Fibroblast of skin of back (primary cell): Measurements from ENCODE around the gene MLC1.

ENCODE experiments used
- DNase-seq: peaks from one replicate; pipeline ENCODE4 v3.0.0-alpha.2; 2013

Gene MLC1

DNA sequence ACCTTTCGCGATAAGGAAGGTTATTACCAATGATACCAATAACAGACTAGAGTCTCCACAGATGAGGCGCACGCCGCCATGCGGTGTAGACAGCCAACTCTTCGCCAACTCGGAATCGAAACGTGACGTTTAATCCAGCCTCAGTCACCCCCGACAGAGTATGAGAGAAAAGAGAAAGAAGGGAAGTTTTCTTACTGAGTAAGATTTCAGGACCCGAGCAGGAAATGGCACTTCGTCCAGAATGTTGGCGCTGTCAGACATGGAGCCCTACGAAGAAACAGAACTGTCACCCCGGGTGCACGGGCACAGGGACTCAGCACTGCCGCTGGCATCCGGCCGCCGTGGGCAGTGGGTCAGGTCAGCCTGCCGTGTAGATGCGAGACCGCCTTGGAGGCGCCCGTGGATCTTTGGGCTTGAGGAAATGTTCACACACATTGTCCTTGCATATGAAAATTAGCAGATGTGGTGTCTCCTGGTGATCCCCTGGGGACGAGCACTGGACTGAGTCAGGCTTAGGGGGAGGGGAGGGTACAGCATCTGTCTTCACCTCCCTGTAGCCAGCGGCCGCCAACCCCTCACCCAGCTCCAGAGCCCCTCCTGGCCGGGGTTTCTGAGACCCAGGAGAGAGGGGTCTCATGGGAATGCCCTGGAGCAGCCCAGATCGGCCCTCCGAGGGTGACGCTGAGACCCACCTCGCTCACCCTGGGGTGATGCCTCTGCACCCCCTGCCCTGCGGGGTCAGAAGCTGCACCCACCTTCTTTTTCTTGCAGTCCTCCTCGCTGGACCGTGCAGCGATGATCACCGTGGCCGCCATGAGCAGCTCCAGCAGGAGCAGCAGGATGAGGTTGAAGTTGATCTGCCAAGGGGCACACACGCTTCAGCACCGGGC, 8.3 kb downstream of the MLC1 start:
- no peak for DNase-seq

DNA sequence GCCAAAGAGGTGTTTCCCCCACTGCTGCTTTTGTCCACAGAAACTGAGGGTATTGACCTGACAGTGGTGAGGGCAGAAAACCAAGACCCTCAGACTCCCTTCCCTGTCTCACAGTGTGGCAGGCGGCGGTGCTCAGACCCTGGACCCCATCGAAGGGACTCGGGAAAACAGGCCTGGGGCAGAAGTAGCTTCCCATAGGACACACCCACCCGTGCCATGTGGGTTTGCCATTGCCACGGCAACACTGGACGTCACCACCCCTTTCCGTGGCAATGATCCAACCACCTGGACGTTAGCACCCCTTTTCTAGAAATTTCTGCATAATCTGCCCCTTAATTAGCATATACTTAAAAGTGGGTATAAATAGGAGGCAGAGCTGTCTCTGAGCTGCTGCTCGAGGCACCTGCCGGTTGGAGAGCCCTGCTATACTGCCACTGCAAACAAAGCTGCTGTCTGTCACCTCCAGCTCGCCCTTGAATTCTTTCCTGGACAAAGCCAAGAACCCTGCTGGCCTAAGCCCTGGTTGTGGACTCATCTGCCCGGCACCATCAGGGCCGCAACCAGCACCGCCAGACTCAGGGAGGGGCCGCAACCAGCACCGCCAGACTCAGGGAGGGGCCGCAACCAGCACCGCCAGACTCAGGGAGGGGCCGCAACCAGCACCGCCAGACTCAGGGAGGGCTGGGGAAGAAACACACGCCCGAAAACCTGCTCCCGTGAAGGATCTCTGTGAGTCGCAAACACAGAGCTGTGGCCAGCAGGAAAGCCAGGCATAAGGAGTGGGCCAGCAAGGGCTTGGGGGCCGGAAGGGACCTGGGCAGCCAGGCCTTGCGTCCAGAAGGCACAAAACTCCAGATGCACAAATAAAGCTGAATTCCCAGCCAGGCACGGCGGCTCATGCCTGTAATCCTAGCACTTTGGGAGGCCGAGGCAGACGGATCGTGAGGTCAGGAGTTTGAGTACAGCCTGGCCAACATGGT, 10.4 kb downstream of the MLC1 start:
- DNase-seq: no peak

DNA sequence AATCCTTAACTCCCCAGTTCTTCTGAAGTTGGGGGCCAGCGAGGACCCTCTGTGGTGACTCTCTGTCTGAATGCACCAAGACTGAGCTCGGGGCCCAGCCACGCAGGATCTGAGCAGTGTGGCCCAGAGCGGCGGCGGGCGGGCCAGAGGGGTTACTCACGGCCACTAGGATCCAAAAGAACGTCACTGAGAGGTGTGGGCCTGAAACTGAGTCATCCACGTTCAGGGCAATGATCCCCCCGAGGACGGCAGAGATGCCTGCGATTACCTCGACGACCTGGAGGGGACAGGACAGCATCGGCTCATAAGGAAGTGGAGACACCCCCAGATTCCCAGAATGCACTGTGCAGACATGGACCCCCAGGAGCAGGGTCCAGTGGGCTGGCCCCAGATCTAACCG, 11.2 kb downstream of the MLC1 start:
- no peak for DNase-seq

DNA sequence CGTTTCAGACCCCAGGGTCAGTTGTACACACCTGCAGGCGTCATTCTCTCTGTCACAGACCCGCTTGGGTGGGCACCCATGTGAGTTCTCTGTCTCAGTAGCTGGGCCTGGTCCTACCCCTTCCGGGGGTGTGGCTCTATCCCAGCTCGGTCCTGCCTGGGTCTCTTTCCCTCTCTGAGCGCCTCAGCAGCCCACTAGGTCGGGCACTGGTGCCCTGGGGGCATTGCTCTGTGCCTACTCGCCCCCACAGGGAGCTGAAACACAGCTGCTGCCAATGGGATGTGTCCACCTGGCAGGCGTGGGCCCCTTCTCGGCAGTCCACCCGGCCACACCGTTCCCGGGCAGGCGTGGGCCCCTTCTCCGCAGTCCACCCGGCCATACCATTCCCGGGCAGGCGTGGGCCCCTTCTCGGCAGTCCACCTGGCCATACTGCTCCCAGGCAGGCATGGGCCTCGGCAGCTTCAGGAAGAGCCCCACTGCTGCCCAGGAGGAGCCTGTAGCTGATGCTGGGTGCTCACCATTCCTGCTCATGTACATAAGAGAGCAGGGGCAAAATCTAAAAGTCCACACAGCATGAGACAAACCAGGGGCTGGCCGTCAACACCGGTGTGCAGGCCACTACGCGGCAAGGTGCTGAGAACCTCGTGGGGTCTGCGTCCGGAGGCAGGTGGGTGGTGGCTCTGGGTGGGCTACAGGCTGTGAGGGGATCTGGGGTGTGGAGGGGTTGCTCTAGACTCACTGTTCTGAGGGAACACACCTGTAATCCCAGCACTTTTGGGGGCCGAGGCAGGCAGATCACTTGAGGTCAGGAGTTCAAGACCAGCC, 12.3 kb downstream of the MLC1 start:
- no peak for DNase-seq

DNA sequence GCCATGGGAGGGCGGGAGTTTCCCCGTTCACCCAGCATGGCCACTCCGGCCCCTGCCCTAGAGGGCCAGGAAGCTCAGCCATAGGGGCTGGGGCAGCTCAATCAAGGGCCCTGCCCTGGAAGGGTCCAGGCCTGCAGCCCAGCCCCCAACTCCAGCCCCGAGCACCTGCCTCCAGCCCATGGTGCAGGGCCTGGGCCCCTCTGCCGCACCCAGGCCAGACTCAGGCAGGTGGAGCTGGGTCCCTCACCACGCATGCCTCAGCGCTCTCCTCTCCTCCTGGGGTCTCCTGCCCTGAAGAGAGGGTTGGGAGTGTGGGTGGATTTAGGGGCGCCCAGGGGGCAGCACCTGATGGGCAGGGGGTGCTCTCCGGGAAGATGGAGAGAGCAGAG, 13.1 kb downstream of the MLC1 start:
- no peak for DNase-seq

DNA sequence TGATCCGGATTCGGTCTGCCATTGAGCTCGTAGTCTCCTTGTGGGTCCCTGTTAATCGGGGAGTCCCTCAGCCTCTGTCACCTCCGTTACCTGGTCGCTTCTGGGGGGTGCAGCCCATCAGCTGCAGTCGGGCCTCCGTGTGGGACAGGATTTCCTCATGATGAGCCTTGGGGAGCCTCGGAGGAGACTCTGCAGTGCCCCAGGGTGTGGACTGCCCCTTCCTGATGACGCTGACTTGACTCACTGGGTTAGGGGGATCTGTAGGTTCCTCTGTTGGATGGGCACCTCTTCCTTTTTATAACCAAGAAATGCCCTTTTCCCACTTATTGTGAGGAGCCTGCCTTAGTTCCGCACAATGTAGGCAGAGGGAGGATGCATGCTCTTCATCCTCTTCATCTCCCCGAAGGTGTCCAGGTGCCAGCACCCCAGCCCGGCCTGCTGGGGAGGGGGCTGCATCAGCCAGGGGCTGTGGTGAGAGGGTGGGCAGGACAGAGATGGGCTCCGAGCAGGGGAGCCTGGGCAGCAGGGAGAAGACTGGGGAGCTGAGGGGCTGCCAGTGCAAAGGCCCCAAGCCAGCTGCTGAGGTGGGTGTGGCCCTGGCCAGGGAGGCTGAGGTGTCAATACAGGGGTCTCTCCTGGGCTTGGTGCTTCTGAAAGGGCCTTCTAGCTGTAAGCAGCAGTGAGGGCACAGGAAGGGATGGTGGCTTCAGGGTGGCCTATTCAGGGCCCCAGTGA, 13.6 kb downstream of the MLC1 start:
- DNase-seq: no peak

DNA sequence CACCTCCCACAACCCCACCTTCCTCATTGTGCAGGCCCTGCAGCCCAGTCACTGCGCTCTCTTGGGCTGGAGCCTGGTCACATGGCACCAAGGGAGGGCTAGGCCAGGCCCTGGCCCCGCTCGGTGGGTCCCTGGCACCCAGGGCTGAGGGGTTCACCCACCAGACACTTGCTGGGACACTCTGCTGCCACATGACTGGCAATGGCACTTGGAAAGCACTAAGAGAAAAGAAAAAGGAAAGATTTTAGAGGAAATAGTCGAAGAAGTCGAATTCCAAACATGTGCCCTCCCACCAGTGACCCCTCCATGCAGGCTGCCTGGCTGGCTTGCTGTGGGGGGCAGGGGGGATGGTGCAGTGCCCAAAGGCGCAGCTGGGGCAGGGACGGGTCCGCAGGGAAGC, 14.9 kb downstream of the MLC1 start:
- DNase-seq: no peak

DNA sequence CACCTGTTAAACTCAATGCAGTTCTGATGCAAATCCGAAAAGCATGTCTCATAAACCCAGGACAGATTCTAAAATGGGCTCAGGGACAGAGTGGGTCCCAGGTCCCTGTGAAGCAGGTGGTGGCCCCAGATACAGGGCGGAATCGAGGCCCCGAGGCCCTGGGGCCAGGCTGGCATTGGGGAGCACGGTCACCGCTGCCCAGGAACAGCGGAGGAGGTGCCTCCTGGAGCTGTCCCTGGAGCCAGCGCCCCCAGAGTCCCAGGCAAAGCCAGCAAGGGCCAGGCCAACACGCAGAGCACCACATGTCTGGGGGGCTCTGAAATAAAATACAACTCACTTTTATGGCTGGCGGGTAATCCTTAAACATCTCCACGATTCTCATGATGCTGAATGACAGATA, 17.1 kb downstream of the MLC1 start:
- DNase-seq: no peak

DNA sequence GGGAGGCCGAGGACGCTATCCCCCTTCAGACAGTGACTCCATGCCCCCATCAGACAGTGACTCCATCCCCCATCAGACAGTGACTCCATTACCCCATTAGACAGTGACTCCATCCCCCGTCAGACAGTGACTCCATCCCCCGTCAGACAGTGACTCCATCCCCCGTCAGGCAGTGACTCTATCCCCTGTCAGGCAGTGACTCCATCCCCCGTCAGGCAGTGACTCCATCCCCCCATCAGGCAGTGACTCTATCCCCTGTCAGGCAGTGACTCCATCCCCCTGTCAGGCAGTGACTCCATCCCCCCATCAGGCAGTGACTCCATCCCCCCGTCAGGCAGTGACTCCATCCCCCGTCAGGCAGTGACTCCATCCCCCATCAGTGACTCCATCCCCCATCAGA, 18.0 kb downstream of the MLC1 start:
- DNase-seq: no peak

DNA sequence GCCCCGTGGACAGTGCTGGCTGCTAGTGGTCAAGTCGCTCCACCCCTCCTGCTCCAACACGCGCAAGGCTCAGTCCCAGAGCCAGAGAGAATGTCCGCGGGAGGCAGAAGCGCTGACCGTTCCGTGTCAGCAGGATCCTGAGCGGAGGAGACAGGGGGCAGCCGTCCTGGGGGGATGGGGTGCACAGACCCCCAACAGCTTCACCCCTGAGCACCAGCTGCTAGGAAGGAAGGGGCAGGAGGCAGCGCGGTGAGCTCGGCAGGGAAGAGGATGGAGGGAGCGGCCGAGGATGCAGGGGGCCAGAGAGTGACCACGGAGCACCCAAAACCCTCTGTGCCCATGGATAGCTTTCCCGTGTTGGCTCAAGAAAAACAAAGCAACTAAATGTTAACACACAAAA, 20.8 kb downstream of the MLC1 start:
- DNase-seq: no peak

DNA sequence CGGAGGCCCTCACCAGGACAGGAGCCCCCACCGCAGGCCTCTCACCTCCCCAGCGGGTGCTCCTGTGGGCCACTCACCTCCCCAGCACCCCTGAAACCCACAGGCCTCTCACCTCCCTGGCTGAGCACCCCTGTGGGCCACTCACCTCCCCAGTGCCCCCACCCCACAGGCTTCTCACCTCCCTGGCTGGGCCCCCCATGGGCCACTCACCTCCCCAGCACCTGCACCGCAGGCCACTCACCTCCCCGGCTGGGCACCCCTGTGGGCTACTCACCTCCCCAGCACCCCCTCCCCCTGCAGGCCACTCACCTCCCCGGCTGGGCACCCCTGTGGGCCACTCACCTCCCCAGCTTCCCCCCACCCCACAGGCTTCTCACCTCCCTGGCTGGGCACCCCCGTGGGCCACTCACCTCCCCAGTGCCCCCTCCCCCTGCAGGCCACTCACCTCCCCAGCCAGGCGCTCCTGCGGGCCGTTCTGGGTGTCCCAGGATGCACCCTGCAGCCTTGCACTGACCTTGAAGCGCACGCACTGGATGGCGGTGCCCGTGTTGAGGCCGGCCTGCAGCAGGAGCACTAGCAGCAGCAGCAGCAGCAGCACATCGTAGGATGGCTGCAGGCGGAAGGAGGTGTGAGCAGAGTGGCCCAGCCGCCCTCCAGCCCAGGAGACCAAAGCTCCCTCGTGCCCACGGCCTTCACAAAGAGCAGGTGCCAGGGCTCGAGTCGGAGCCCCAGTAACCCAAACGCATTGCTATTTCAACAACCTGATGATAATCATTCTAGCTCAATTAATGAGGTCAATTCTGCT, 21.4 kb downstream of the MLC1 start:
- no peak for DNase-seq

DNA sequence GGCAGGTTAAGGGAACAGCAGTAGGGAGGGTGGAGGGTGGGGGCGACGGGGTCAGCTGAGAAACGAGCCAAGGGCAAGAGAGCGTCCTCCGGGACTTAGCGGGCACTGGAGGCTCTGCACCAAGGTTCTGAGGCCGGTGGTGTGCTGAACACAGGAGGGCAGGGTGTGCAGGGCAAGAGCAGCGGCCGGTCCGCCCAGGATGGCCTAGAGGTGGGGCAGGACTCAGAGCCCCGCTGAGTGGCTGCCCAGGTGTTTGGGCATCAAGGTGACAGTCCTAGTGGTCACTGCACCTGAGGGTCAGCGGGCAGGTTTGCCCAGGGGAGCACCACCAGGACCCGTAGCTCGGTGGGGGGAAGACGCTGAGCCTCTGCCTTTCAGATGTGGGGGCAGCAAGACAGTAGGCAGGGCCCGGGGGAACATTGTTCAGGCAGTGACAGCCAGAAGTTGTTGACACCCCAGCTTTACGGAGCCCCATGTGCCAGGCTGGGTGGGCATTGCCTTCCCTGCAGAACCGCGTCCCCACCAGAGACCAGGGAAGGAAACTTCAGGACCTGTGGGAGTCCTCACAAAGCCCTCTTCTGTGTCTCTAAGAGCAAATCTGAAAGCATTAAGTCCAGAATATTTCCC, 22.6 kb downstream of the MLC1 start:
- DNase-seq: no peak

DNA sequence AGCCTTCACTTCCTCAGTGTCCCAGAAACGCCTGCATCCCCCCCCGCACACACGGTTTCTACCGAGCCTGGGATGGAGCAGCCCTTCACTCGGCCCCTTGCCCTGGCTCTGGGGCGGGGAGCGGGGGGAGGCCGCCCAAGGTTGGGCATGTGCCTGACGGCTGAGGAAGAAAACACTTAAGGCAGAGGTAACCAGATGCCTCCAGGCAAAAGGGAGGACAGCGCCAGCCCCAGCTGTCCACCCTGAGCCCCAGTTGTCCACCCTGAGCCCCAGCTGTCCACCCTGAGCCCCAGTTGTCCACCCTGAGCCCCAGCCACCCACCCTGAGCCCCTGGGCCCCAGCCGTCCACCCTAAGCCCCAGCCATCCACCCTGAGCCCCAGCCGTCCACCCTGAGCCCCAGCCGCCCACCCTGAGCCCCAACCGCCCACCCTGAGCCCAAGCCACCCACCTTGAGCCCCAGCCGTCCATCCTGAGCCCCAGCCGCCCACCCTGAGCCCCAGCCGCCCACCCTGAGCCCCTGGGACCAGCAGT, 23.3 kb downstream of the MLC1 start:
- no peak for DNase-seq

DNA sequence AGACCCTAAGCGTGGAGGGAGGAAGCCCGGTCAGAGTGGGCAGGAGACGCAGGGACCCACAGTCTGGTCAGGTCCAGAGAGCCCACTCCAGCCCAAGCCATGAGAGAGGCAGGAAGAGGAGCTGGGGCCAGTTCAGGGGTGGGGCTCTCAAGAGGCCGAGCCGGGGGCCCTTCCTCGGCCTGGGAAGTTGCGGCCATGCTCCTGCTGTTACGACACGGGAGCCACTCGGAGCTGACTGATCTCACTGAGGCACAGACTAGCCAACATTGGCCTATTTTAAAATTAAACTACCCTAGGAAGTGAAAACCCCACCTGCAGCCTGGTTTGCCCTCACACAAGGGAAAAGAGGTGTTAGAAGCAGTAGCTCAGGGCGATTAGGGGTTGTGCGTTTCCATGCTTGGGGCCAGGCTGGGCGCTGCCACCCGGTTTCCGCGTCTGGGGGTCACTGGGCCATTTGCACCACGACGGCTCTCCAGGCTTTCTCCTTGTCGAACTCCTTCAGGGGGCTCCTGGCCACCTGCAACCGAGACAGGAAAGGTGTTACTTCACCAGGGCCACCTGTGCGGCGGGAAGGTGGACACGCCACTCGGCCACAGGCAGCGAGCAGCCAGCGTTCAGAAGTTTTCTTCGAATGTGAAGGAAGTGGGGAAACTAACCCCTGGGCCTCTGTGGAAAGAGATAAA, 23.9 kb downstream of the MLC1 start:
- DNase-seq: no peak

DNA sequence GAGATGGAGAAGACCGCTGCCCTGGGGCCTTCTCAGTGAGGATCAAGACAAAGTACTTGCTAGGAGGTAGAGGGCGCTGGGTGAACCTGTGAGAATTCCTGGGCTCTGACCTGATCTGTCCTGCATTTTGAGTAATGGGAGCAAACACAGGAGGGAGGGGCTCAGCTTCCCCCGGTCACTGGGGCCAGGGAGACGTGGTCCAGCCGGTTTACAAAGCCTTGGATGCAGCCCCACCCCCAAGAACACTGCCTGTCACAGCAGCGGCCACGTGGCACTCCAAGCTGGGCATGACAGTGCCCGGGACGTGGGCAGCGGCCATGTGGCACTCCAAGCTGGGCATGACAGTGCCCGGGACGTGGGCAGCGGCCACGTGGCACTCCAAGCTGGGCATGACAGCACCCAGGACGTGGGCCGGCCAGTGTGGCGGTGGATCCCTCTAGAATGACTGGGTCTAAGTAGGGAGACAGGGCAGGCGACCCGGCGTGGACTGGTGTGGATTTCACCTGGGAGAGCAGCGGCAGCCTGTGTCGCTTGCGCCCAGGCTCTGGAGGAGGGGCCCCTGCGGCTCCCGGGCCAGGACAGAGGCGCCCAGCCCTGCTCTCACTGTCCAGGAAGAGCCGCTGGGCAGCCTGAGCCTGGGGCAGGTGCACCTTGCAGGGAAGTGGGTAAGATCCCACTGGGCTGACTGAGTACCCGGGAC, 24.6 kb downstream of the MLC1 start:
- no peak for DNase-seq

DNA sequence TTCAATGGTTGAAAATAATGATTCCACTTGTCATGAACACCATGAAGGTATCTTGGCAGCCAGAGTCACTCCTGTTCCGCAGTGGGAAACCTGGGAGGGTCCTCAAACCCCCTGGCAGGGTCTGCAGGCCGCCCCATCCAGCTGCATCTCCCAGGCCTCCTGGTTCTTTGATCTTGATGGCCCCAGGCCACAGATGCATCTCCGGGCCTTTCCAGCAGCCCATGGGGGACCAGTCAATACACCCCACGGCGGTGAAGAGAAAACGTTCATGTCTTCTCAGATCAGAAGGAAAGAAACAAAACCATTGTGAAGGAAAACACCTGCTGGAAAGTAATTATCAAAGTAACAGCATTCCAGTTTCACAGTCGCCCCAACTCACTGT, 25.4 kb downstream of the MLC1 start:
- no peak for DNase-seq

DNA sequence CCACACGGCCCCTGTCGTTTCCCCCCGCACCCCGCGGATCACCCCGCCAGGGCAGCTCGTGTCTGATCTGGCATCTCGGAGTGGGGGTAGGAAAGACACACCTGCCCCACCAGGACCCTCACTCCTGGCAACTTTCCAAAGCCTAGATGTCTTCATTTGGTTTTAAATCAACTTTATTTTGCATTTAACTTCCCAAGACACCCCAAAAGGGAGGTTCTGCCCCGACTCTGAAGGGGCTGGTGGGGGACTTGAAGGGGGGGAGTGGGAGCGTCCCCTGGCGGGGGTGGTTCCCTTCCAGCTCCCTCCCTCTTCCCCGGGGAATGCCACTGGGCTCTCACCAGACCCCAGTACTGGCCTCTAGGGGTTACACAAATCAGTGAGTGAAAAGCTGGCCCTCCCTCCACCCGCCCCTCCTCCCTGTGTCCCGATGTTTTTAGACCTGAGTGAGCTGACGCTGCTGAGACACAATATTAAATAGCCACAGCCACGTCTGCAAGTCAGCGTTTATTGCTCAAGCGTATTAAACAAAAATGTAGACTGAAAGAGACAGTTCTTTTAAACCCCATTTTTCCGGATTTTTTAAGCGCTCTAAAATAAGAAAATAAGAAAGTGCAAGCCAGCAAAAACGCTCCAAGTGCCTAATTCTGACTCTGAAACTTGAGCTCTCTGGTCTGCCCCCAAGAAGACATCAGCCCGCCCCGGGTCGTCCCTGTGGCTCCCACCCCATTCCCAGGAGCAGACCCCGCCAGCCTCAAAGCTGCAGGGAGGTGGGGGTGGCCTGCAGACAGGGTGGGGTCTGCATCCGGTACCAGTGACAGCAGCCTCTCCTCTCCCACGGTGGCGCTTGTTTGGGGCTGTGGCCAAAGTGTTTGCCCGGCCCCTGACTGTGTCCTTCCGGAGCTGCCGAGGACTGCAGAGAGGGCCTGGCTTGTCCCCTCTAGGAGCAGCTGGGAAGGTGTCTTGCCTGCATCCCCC, 26.0 kb downstream of the MLC1 start:
- DNase-seq: peak; percentile 28
